ENCODE results near the gene CCDC106. TPM values are rescaled to one million over a fixed set of nuclear protein-coding genes. Genes with fewer than 3 reads are reported as not detected.

Gene CCDC106
- total RNA-seq, 2 experiments from 2014 or later = 29.0 to 30.1 TPM

DNA sequence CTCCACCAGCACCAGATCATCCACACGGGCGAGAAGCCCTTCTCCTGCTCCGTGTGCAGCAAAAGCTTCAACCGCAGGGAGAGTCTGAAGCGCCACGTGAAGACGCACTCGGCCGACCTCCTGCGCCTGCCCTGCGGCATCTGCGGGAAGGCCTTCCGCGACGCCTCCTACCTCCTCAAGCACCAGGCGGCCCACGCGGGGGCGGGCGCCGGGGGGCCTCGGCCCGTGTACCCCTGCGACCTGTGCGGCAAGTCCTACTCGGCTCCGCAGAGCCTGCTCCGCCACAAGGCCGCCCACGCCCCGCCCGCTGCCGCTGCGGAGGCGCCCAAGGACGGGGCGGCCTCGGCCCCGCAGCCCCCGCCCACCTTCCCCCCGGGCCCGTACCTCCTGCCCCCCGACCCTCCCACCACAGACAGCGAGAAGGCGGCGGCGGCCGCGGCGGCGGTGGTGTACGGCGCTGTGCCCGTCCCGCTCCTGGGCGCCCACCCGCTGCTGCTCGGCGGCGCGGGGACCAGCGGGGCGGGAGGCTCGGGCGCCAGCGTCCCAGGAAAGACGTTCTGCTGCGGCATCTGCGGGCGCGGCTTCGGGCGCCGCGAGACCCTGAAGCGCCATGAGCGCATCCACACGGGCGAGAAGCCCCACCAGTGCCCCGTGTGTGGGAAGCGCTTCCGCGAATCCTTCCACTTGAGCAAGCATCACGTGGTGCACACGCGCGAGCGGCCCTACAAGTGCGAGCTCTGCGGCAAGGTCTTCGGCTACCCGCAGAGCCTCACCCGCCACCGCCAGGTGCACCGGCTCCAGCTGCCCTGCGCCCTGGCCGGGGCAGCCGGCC lies 33.1 kb upstream of the CCDC106 start:
- H3K4me3 ChIP-seq (ENCODE audit: low read depth, low read length, poor library complexity, severe bottlenecking) = no peak overlapping the region
- no peak overlapping the region for H3K4me2 ChIP-seq (ENCODE audit: low read length)
- intact Hi-C loops (cut with micrococcal nuclease; ENCODE audit: unreplicated experiment) = no loop called here
- H3K9me2 ChIP-seq (ENCODE audit: insufficient read depth, low read length) = no peaks in the 10 kb centered on the region
- TF ChIP-seq EZH2phosphoT487 (IDR thresholded peaks at IDR 0.05; ENCODE audit: borderline replicate concordance, low read depth, low read length) = no peak
- TF ChIP-seq, protein P1, sequence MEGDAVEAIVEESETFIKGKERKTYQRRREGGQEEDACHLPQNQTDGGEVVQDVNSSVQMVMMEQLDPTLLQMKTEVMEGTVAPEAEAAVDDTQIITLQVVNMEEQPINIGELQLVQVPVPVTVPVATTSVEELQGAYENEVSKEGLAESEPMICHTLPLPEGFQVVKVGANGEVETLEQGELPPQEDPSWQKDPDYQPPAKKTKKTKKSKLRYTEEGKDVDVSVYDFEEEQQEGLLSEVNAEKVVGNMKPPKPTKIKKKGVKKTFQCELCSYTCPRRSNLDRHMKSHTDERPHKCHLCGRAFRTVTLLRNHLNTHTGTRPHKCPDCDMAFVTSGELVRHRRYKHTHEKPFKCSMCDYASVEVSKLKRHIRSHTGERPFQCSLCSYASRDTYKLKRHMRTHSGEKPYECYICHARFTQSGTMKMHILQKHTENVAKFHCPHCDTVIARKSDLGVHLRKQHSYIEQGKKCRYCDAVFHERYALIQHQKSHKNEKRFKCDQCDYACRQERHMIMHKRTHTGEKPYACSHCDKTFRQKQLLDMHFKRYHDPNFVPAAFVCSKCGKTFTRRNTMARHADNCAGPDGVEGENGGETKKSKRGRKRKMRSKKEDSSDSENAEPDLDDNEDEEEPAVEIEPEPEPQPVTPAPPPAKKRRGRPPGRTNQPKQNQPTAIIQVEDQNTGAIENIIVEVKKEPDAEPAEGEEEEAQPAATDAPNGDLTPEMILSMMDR (conservative IDR thresholded peaks at IDR 0.05; ENCODE audit: low read length) = no peak
- H4K20me1 ChIP-seq (ENCODE audit: insufficient read depth, low read length) = no peaks in the 10 kb centered on the region
- no TSS peak for BruUV-seq (replicated peaks)
- DNase-seq (ENCODE audit: low spot score) = no peak
- CTCF ChIA-PET (ENCODE audit: unreplicated experiment) = no interaction called here
- H3K4me1 ChIP-seq (ENCODE audit: insufficient read depth, low read length, poor library complexity, severe bottlenecking) = no peaks in the 10 kb centered on the region
- H2AFZ ChIP-seq (ENCODE audit: low read length) = no peak overlapping the region
- H3K9me3 ChIP-seq (ENCODE audit: low read length) = no peaks in the 10 kb centered on the region
- H3K79me2 ChIP-seq (ENCODE audit: insufficient read depth, low read depth, low read length) = no peaks in the 10 kb centered on the region
- no peak overlapping the region for H3K27ac ChIP-seq (ENCODE audit: low read depth, low read length, poor library complexity, severe bottlenecking)
- H3K36me3 ChIP-seq (ENCODE audit: insufficient read depth, low read length) = peaks cover 39% of the 10 kb centered on the region
- POLR2A ChIA-PET = no interaction called here

DNA sequence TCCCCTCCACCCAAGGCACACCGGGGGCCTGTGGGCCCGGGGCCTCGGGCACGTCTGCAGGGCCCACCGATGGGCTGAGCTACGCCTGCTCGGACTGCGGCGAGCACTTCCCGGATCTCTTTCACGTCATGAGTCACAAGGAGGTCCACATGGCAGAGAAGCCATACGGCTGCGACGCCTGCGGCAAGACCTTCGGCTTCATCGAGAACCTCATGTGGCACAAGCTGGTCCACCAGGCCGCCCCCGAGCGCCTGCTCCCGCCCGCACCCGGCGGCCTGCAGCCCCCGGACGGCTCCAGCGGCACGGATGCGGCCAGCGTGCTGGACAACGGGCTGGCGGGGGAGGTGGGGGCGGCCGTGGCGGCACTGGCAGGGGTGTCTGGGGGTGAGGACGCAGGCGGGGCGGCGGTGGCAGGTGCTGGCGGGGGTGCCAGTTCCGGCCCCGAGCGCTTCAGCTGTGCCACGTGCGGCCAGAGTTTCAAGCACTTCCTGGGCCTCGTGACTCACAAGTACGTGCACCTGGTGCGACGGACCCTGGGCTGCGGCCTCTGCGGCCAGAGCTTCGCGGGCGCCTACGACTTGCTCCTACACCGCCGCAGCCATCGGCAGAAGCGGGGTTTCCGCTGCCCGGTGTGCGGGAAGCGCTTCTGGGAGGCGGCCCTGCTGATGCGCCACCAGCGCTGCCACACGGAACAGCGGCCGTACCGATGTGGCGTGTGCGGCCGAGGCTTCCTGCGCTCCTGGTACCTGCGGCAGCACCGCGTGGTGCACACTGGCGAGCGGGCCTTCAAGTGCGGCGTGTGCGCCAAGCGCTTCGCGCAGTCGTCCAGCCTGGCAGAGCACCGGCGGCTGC lies 32.2 kb upstream of the CCDC106 start:
- Histone ChIP-seq H2AFZ (ENCODE audit: low read length) (no peak overlapping the region), H3K79me2 (ENCODE audit: insufficient read depth, low read depth, low read length) (no peaks in the 10 kb centered on the region), H3K4me3 (ENCODE audit: low read depth, low read length, poor library complexity, severe bottlenecking) (no peak overlapping the region), H4K20me1 (ENCODE audit: insufficient read depth, low read length) (no peaks in the 10 kb centered on the region), H3K4me2 (ENCODE audit: low read length) (no peak overlapping the region), H3K9me2 (ENCODE audit: insufficient read depth, low read length) (no peaks in the 10 kb centered on the region), H3K9me3 (ENCODE audit: low read length) (no peaks in the 10 kb centered on the region), H3K36me3 (ENCODE audit: insufficient read depth, low read length) (peaks cover 40% of the 10 kb centered on the region), H3K27ac (ENCODE audit: low read depth, low read length, poor library complexity, severe bottlenecking) (no peak overlapping the region), H3K4me1 (ENCODE audit: insufficient read depth, low read length, poor library complexity, severe bottlenecking) (no peaks in the 10 kb centered on the region)
- intact Hi-C loops (cut with micrococcal nuclease; ENCODE audit: unreplicated experiment) = no loop called here
- ChIA-PET POLR2A (no interaction called here), CTCF (ENCODE audit: unreplicated experiment) (no interaction called here)
- no TSS peak for BruUV-seq (replicated peaks)
- no peak for DNase-seq (ENCODE audit: low spot score)
- no peak for TF ChIP-seq EZH2phosphoT487 (IDR thresholded peaks at IDR 0.05; ENCODE audit: borderline replicate concordance, low read depth, low read length)
- TF ChIP-seq, protein P1 (conservative IDR thresholded peaks at IDR 0.05; ENCODE audit: low read length) = no peak

Measured in OCI-LY7 (cell line).